GM21529 (cell line): ENCODE results near the gene AIG1.
"Not testable (repeated sequence)": the region's sequence is repeated elsewhere in the genome, so short reads cannot be mapped to it uniquely, and the experiment has no call there.

Experiments
- ATAC-seq: cut with Tn5 transposase; IDR thresholded peaks from one replicate; pipeline ENCODE4 v1.9.1; 2021; ENCODE audit not compliant: unreplicated experiment

Gene AIG1

GRCh38 chr6:143055891-143056290 is 4.8 kb upstream of the AIG1 start:
- no peak for ATAC-seq

- ATAC-seq, result no peak
Observed at GRCh38 chr6:143058987-143059386, 1.7 kb upstream of the AIG1 start.

- ATAC-seq, result peak; percentile 30
Observed at GRCh38 chr6:143059663-143060353, 881 bp upstream of the AIG1 start.

- peak; percentile 70 for ATAC-seq
Observed at GRCh38 chr6:143060354-143060805, 309 bp upstream of the AIG1 start.

GRCh38 chr6:143061597-143062385 is 1.1 kb downstream of the AIG1 start:
- ATAC-seq, result peak; percentile 4

- no peak for ATAC-seq
Observed at GRCh38 chr6:143062551-143062950, 1.9 kb downstream of the AIG1 start.

GRCh38 chr6:143063631-143064030 is 2.9 kb downstream of the AIG1 start:
- ATAC-seq, result no peak

- ATAC-seq, result no peak
Observed at GRCh38 chr6:143064271-143064670, 3.6 kb downstream of the AIG1 start.

GRCh38 chr6:143064951-143065683 is 4.4 kb downstream of the AIG1 start:
- no peak for ATAC-seq

- ATAC-seq, result no peak
Observed at GRCh38 chr6:143068001-143068400, 7.3 kb downstream of the AIG1 start.

GRCh38 chr6:143074101-143074500 is 13.4 kb downstream of the AIG1 start:
- ATAC-seq, result no peak

GRCh38 chr6:143074670-143075318 is 14.1 kb downstream of the AIG1 start:
- ATAC-seq, result no peak

- ATAC-seq, result no peak
Observed at GRCh38 chr6:143078468-143079324, 18.0 kb downstream of the AIG1 start.

- no peak for ATAC-seq
Observed at GRCh38 chr6:143079325-143079640, 18.6 kb downstream of the AIG1 start.

- not testable (repeated sequence) for ATAC-seq
Observed at GRCh38 chr6:143082274-143082673, 21.6 kb downstream of the AIG1 start.

- ATAC-seq, result not testable (repeated sequence)
Observed at GRCh38 chr6:143084019-143084418, 23.3 kb downstream of the AIG1 start.

GRCh38 chr6:143087335-143087734 is 26.6 kb downstream of the AIG1 start:
- ATAC-seq, result not testable (repeated sequence)

GRCh38 chr6:143087856-143088255 is 27.2 kb downstream of the AIG1 start:
- no peak for ATAC-seq

- no peak for ATAC-seq
Observed at GRCh38 chr6:143090314-143091044, 29.8 kb downstream of the AIG1 start.

GRCh38 chr6:143092768-143093167 is 32.1 kb downstream of the AIG1 start:
- ATAC-seq, result no peak
